ENCODE data around the gene FURIN. TPM values are rescaled to one million over a fixed set of nuclear protein-coding genes. Genes with fewer than 3 reads are reported as not detected.

FURIN gene
- total RNA-seq, 1 donor from 2014 or later: 42.7 TPM

DNA sequence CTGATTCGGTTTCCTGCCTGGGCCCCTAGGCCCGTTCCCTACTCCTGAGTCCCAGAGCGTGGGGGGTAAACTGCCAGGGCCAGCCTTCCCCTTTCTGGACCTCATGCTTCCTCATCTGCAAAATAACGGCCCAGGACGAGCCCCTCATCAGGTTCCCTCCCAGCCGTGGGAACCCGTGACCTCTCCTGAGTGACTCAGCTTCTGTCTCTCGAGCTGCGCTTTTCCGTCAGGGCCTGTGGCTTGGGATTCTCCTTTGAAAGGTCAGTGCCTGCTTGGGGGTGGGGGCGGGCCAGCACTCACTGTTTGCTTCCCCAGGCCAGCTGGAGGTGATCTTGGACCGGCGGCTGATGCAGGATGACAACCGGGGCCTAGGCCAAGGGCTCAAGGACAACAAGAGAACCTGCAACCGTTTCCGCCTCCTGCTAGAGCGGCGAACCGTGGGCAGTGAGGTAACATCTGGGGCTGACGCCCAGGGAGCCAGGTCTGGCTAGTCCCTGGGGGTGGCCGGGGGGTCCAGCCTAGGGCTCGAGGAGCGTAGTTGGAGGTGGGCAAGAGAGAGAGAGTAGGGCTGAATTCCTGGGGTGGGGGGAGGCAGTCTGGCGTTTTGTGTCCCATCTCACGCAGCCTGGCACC lies 47.5 kb downstream of the FURIN start:
- Histone ChIP-seq H3K4me1 (peaks cover 62% of the 10 kb centered on the region), H3K4me3 (peak overlapping the region; percentile 57), H3K9me3 (replicated peaks) (no peaks in the 10 kb centered on the region), H3K36me3 (peaks cover 98% of the 10 kb centered on the region), H3K27me3 (ENCODE audit: low read depth) (no peaks in the 10 kb centered on the region), H3K27ac (replicated peaks) (peak overlapping the region; percentile 91)
- intact Hi-C loops (cut with micrococcal nuclease): no loop called here
- peak; percentile 72 for DNase-seq
- no peak for TF ChIP-seq CTCF (IDR thresholded peaks at IDR 0.05; ENCODE audit: borderline replicate concordance)

GRCh38 chr15:90916461-90916860 lies 48.1 kb downstream of the FURIN start:
- H3K4me1 ChIP-seq: peaks cover 62% of the 10 kb centered on the region
- no peaks in the 10 kb centered on the region for H3K9me3 ChIP-seq (replicated peaks)
- DNase-seq: no peak
- intact Hi-C loops (cut with micrococcal nuclease): no loop called here
- no peaks in the 10 kb centered on the region for H3K27me3 ChIP-seq (ENCODE audit: low read depth)
- no peak for TF ChIP-seq CTCF (IDR thresholded peaks at IDR 0.05; ENCODE audit: borderline replicate concordance)
- H3K27ac ChIP-seq (replicated peaks): peak overlapping the region; percentile 91
- peak overlapping the region; percentile 57 for H3K4me3 ChIP-seq
- H3K36me3 ChIP-seq: peaks cover 98% of the 10 kb centered on the region

DNA sequence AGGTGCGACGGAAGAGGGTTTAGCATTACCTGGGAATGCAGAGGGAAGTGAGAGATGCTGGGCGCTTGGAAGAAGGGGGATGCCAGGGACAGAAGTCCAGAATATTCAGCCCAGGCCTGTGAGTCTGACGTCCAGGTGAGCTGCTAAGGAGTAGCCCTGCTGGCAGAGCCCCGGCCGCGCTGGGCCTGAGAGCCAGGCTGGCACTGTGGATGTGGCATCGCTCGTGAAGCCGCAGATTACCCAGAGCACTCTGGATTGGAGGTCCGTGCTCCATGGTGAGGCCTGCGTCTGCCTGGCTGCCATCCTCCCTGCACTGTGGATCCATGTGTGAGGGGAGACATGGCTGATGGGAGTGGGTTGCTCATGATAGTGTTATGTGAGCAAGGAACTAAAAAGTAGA lies 49.2 kb downstream of the FURIN start:
- DNase-seq: no peak
- H3K27me3 ChIP-seq (ENCODE audit: low read depth): no peaks in the 10 kb centered on the region
- peaks cover 62% of the 10 kb centered on the region for H3K4me1 ChIP-seq
- peaks cover 91% of the 10 kb centered on the region for H3K36me3 ChIP-seq
- peak overlapping the region; percentile 57 for H3K4me3 ChIP-seq
- peak overlapping the region; percentile 91 for H3K27ac ChIP-seq (replicated peaks)
- intact Hi-C loops (cut with micrococcal nuclease): no loop called here
- H3K9me3 ChIP-seq (replicated peaks): no peaks in the 10 kb centered on the region
- TF ChIP-seq CTCF (IDR thresholded peaks at IDR 0.05; ENCODE audit: borderline replicate concordance): no peak

- H3K27me3 ChIP-seq (ENCODE audit: low read depth): no peaks in the 10 kb centered on the region
- intact Hi-C loops (cut with micrococcal nuclease): no loop called here
- H3K4me1 ChIP-seq: peaks cover 62% of the 10 kb centered on the region
- no peak for DNase-seq
- no peaks in the 10 kb centered on the region for H3K9me3 ChIP-seq (replicated peaks)
- H3K36me3 ChIP-seq: peaks cover 85% of the 10 kb centered on the region
- H3K27ac ChIP-seq (replicated peaks): peak overlapping the region; percentile 91
- peak overlapping the region; percentile 57 for H3K4me3 ChIP-seq
- TF ChIP-seq CTCF (IDR thresholded peaks at IDR 0.05; ENCODE audit: borderline replicate concordance): no peak
Observed at GRCh38 chr15:90918034-90918788, 49.8 kb downstream of the FURIN start.

DNA sequence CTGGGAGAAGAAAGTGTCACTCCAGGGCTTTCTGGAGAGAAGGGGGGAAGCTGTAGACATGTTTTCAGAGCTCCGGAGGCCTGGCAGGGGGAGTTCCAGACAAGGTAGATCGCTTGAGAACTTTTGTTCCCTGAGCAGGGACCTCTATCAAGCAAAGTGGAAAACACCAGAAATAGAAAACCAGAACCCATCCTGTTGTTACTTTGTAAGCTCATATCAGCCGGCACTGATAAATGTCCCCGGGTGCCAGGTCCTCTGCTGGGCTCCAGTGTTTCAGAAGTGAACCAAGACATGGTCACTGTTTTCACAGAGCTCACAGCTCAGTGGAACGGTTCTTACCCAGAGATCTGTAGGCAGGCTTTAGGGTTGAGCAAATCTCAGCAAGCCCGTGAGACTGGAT lies 50.4 kb downstream of the FURIN start:
- Histone ChIP-seq H3K27ac (replicated peaks) (peak overlapping the region; percentile 91), H3K36me3 (peaks cover 79% of the 10 kb centered on the region), H3K4me3 (peak overlapping the region; percentile 57), H3K9me3 (replicated peaks) (no peaks in the 10 kb centered on the region), H3K4me1 (peaks cover 62% of the 10 kb centered on the region), H3K27me3 (ENCODE audit: low read depth) (no peaks in the 10 kb centered on the region)
- TF ChIP-seq CTCF (IDR thresholded peaks at IDR 0.05; ENCODE audit: borderline replicate concordance): no peak
- intact Hi-C loops (cut with micrococcal nuclease): no loop called here
- DNase-seq: no peak

Data from left ventricle myocardium inferior (tissue), 1 donor.